Measurements from ENCODE around the gene MYO10.

- TF ChIP-seq, protein P1, sequence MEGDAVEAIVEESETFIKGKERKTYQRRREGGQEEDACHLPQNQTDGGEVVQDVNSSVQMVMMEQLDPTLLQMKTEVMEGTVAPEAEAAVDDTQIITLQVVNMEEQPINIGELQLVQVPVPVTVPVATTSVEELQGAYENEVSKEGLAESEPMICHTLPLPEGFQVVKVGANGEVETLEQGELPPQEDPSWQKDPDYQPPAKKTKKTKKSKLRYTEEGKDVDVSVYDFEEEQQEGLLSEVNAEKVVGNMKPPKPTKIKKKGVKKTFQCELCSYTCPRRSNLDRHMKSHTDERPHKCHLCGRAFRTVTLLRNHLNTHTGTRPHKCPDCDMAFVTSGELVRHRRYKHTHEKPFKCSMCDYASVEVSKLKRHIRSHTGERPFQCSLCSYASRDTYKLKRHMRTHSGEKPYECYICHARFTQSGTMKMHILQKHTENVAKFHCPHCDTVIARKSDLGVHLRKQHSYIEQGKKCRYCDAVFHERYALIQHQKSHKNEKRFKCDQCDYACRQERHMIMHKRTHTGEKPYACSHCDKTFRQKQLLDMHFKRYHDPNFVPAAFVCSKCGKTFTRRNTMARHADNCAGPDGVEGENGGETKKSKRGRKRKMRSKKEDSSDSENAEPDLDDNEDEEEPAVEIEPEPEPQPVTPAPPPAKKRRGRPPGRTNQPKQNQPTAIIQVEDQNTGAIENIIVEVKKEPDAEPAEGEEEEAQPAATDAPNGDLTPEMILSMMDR (IDR thresholded peaks at IDR 0.05) = no peak
- TF ChIP-seq POLR2A (IDR thresholded peaks at IDR 0.05) = no peak
Observed at GRCh38 chr5:16901021-16901644, 35.0 kb downstream of the MYO10 start.
